Esophagus squamous epithelium (tissue), 5 donors: ENCODE data around the gene HNRNPA3. TPM values are rescaled to one million over a fixed set of nuclear protein-coding genes. Genes with fewer than 3 reads are reported as not detected.
"Not testable (repeated sequence)": the region's sequence is repeated elsewhere in the genome, so short reads cannot be mapped to it uniquely, and the experiment has no call there.

Experiments
- DNase-seq: peaks from one replicate; lab custom pipeline; 2025; lab: John Stamatoyannopoulos, UW
- H3K27ac ChIP-seq, 4 donors: fragments of 200-600 bp; sonication (generic); one replicate each; pipeline ENCODE4 v1.5.1; 2016 to 2019; ENCODE audit warnings: mild to moderate bottlenecking in 1 of 4
- H3K27me3 ChIP-seq, 4 donors: fragments of 200-600 bp; sonication (generic); 1 replicate in 3 of 4; 2 replicates in 1 of 4; pipeline versions ENCODE4 v1.5.1 to v1.6.0; 2017 to 2021; ENCODE audit warnings: antibody characterized with exemption in 1 of 4
- H3K36me3 ChIP-seq, 3 donors: fragments of 200-600 bp; sonication (generic); one replicate each; pipeline ENCODE4 v1.5.1; 2016 to 2019
- H3K4me1 ChIP-seq, 3 donors: fragments of 200-600 bp; sonication (generic); one replicate each; pipeline ENCODE4 v1.5.1; 2017 to 2019
- H3K4me3 ChIP-seq, 4 donors: fragments of 200-600 bp; sonication (generic); 1 replicate in 3 of 4; 2 replicates in 1 of 4; pipeline ENCODE4 v1.5.1; 2016 to 2019; ENCODE audit warnings: mild to moderate bottlenecking in 2 of 4, moderate library complexity in 1 of 4
- H3K9me3 ChIP-seq, 3 donors: fragments of 200-600 bp; sonication (generic); one replicate each; pipeline ENCODE4 v1.5.1; 2016 to 2019
- CTCF ChIP-seq, 6 experiments: fragments of 450-650 bp in 4 of 6; fragments of 200-600 bp in 2 of 6; sonication (generic) in 2 of 6; IDR thresholded peaks; one replicate each; pipeline ENCODE4 v1.5.1; 2016 to 2019; ENCODE audit warnings: antibody characterized with exemption in 6 of 6, mild to moderate bottlenecking in 4 of 6, moderate library complexity in 4 of 6
- POLR2A ChIP-seq, 4 donors: fragments of 450-650 bp; IDR thresholded peaks; one replicate each; pipeline ENCODE4 v1.6.1; 2017; ENCODE audit warnings: antibody characterized with exemption in 4 of 4, mild to moderate bottlenecking in 4 of 4, moderate library complexity in 3 of 4
- WGBS, 2 donors: methylation state at CpG; one replicate each; pipeline ENCODE4 v1.1.5; 2018; 5-methylcytosine and 5-hydroxymethylcytosine counted together
- intact Hi-C: fragments of 100-400 bp; cut with DNase I; formaldehyde crosslinking; loops from one replicate; pipeline ENCODE4 v1.15.0; 2022
- total RNA-seq, 4 donors: library from RNA; depleted of rRNA; stranded (reverse); fragments of >200 nt; gene quantifications; one replicate each; pipeline ENCODE4 v1.1.0, GENCODE V29; 2016
- donor health status: DM: yes; HTN: yes; CAD: no.

HNRNPA3 gene
- total RNA-seq, 4 donors from 2014 or later = 34.9 to 78.2 (median 61.6) TPM

GRCh38 chr2:177190941-177191340 lies 21.7 kb upstream of the HNRNPA3 start:
- WGBS, 2 donors = 79 to 87% methylated on average over 1 of the region's 1 CpG
- intact Hi-C loops = no loop called here
- Histone ChIP-seq H3K4me1 (no peaks in the 10 kb centered on the region), H3K9me3 (no peaks in the 10 kb centered on the region), H3K4me3 (no peak overlapping the region), H3K27me3 (no peaks in the 10 kb centered on the region), H3K36me3 (no peaks in the 10 kb centered on the region), H3K27ac (no peak overlapping the region)
- TF ChIP-seq CTCF (IDR thresholded peaks at IDR 0.05) (no peak), POLR2A (IDR thresholded peaks at IDR 0.05) (no peak)
- no peak for DNase-seq

- TF ChIP-seq POLR2A (IDR thresholded peaks at IDR 0.05) (no peak), CTCF (IDR thresholded peaks at IDR 0.05) (no peak)
- H3K4me1 ChIP-seq = no peaks in the 10 kb centered on the region
- H3K4me3 ChIP-seq = no peak overlapping the region
- H3K27me3 ChIP-seq = no peaks in the 10 kb centered on the region
- WGBS, 2 donors = 20 to 39% methylated on average over 1 of the region's 1 CpG
- no peaks in the 10 kb centered on the region for H3K36me3 ChIP-seq
- intact Hi-C loops = no loop called here
- H3K27ac ChIP-seq = no peak overlapping the region
- H3K9me3 ChIP-seq = no peaks in the 10 kb centered on the region
- no peak for DNase-seq
These were observed 19.8 kb upstream of the HNRNPA3 start for GRCh38 chr2:177192788-177193187.

- intact Hi-C loops = no loop called here
- H3K4me3 ChIP-seq = no peak overlapping the region
- TF ChIP-seq CTCF (IDR thresholded peaks at IDR 0.05) = no peak
- TF ChIP-seq POLR2A (IDR thresholded peaks at IDR 0.05) = no peak
- no peaks in the 10 kb centered on the region for H3K9me3 ChIP-seq
- H3K27me3 ChIP-seq = no peaks in the 10 kb centered on the region
- DNase-seq = no peak
- no peak overlapping the region for H3K27ac ChIP-seq
- no peaks in the 10 kb centered on the region for H3K36me3 ChIP-seq
- no peaks in the 10 kb centered on the region for H3K4me1 ChIP-seq
- 72 to 74% methylated on average over 4 of the region's 4 CpGs for WGBS, 2 donors
These were observed 19.4 kb upstream of the HNRNPA3 start for GRCh38 chr2:177193240-177193639.

- Histone ChIP-seq H3K4me3 (no peak overlapping the region), H3K4me1 (no peaks in the 10 kb centered on the region), H3K27ac (no peak overlapping the region), H3K9me3 (no peaks in the 10 kb centered on the region), H3K36me3 (no peaks in the 10 kb centered on the region), H3K27me3 (no peaks in the 10 kb centered on the region)
- 50 to 69% methylated on average over 1 of the region's 1 CpG for WGBS, 2 donors
- TF ChIP-seq POLR2A (IDR thresholded peaks at IDR 0.05) = no peak
- TF ChIP-seq CTCF (IDR thresholded peaks at IDR 0.05) = no peak
- no peak for DNase-seq
- intact Hi-C loops = no loop called here
These were observed 17.4 kb upstream of the HNRNPA3 start for GRCh38 chr2:177195194-177195593.

GRCh38 chr2:177200419-177200818 lies 12.2 kb upstream of the HNRNPA3 start:
- 93 to 100% methylated on average over 7 of the region's 7 CpGs for WGBS, 2 donors
- intact Hi-C loops = not testable (repeated sequence)

GRCh38 chr2:177201919-177202346 lies 10.7 kb upstream of the HNRNPA3 start:
- Histone ChIP-seq H3K4me3 (no peak overlapping the region), H3K27ac (no peak overlapping the region), H3K27me3 (no peaks in the 10 kb centered on the region), H3K9me3 (no peaks in the 10 kb centered on the region), H3K36me3 (no peaks in the 10 kb centered on the region), H3K4me1 (peaks cover 0 to 4% (median 0%) of the 10 kb centered on the region in 3 donors)
- TF ChIP-seq POLR2A (IDR thresholded peaks at IDR 0.05) (no peak), CTCF (IDR thresholded peaks at IDR 0.05) (no peak)
- no peak for DNase-seq
- intact Hi-C loops = no loop called here
- 50 to 53% methylated on average over 3 of the region's 3 CpGs for WGBS, 2 donors

More at GRCh38 chr2:177200419-177200818, 12.2 kb upstream of the HNRNPA3 start:
- H3K4me3 ChIP-seq, H3K36me3 ChIP-seq, H3K9me3 ChIP-seq, H3K27me3 ChIP-seq, DNase-seq, H3K4me1 ChIP-seq, H3K27ac ChIP-seq: not testable (repeated sequence)
